SK-N-SH (cell line): ENCODE data around the gene CLASP1. TPM values are rescaled to one million over a fixed set of nuclear protein-coding genes. Genes with fewer than 3 reads are reported as not detected.

ENCODE experiments used
- CTCF ChIA-PET: fragments of 300-600, 350-600 bp; formaldehyde crosslinking; extraction: SDS; loops from one replicate; lab custom pipeline; 2021; lab: Yijun Ruan, JAX
- POLR2A ChIA-PET: fragments of 350-600 bp; sonication (Branson Sonifier 250); formaldehyde crosslinking; extraction: SDS; loops from one replicate; lab custom pipeline; 2020; ENCODE audit warnings: antibody characterized with exemption, inconsistent platforms; lab: Yijun Ruan, JAX
- DNase-seq: peaks from one replicate; pipeline ENCODE4 v3.0.0; 2012
- H2AFZ ChIP-seq: fragments of 200-600 bp; sonication (generic); 2 replicates; pipeline ENCODE4 v1.8.1; 2016; ENCODE audit warnings: antibody characterized with exemption, mild to moderate bottlenecking, low read depth
- H3F3A ChIP-seq: fragments of 200-600 bp; sonication (generic); replicated peaks from 2 replicates; pipeline ENCODE3; 2016; ENCODE audit warnings: antibody characterized with exemption, mild to moderate bottlenecking; ENCODE audit not compliant: insufficient read depth
- H3K27ac ChIP-seq, 2 experiments: fragments of 200-500 bp in 1 of 2; fragments of 200-600 bp in 1 of 2; sonication (Bioruptor generic) in 1 of 2; sonication (generic), shearing (Covaris generic) in 1 of 2; 2 replicates each; pipeline versions ENCODE4 v1.5.1 to v1.6.1; 2014 to 2016; ENCODE audit warnings: low read depth in 2 of 2, inconsistent platforms in 1 of 2, low read length in 1 of 2, mild to moderate bottlenecking in 1 of 2, mixed read lengths in 1 of 2
- H3K27me3 ChIP-seq: fragments of 200-600 bp; sonication (generic), shearing (Covaris generic); 2 replicates; pipeline ENCODE4 v1.6.1; 2016; ENCODE audit warnings: mixed run types; ENCODE audit not compliant: insufficient read depth
- H3K36me3 ChIP-seq, 2 experiments: fragments of 200-500 bp in 1 of 2; fragments of 200-600 bp in 1 of 2; sonication (Bioruptor generic) in 1 of 2; sonication (generic) in 1 of 2; replicated peaks in 1 of 2; 2 replicates each; pipeline versions ENCODE3 to v1.5.1; 2014 to 2016; ENCODE audit warnings: low read length in 1 of 2, mild to moderate bottlenecking in 1 of 2; ENCODE audit not compliant: insufficient read depth in 2 of 2, control insufficient read depth in 1 of 2
- H3K4me1 ChIP-seq, 2 experiments: fragments of 200-500 bp in 1 of 2; fragments of 200-600 bp in 1 of 2; sonication (Bioruptor generic) in 1 of 2; sonication (generic), shearing (Covaris generic) in 1 of 2; 2 replicates each; pipeline versions ENCODE4 v1.5.1 to v1.6.1; 2014 to 2016; ENCODE audit warnings: low read depth in 1 of 2, low read length in 1 of 2, mixed run types in 1 of 2; ENCODE audit not compliant: insufficient read depth in 2 of 2, control insufficient read depth in 1 of 2
- H3K4me2 ChIP-seq: fragments of 200-600 bp; sonication (generic), shearing (Covaris generic); 2 replicates; pipeline ENCODE4 v1.6.1; 2017; ENCODE audit warnings: mixed run types
- H3K4me3 ChIP-seq, 2 experiments: fragments of 200-500 bp in 1 of 2; fragments of 200-600 bp in 1 of 2; sonication (Bioruptor generic) in 1 of 2; sonication (generic), shearing (Covaris generic) in 1 of 2; 2 replicates each; pipeline versions ENCODE4 v1.5.1 to v1.8.1; 2014 to 2016; ENCODE audit warnings: low read depth in 2 of 2, inconsistent platforms in 1 of 2, low read length in 1 of 2, mild to moderate bottlenecking in 1 of 2, mixed read lengths in 1 of 2, moderate library complexity in 1 of 2
- H3K79me2 ChIP-seq: fragments of 200-600 bp; sonication (generic); 2 replicates; pipeline ENCODE4 v1.8.1; 2017; ENCODE audit warnings: mild to moderate bottlenecking; ENCODE audit not compliant: insufficient read depth
- H3K9ac ChIP-seq: fragments of 200-600 bp; sonication (generic); 2 replicates; pipeline ENCODE4 v1.6.1; 2017; ENCODE audit warnings: mixed run types
- H3K9me2 ChIP-seq: fragments of 200-600 bp; sonication (generic); 2 replicates; pipeline ENCODE4 v1.6.1; 2017; ENCODE audit warnings: mixed run types
- H3K9me3 ChIP-seq: fragments of 200-600 bp; sonication (generic); 2 replicates; pipeline ENCODE4 v1.6.1; 2017; ENCODE audit warnings: mixed run types, mild to moderate bottlenecking, moderate library complexity
- H4K20me1 ChIP-seq: fragments of 200-600 bp; sonication (generic); 2 replicates; pipeline ENCODE4 v1.6.1; 2017; ENCODE audit warnings: mild to moderate bottlenecking, mixed run types; ENCODE audit not compliant: insufficient read depth
- CHD2 ChIP-seq: fragments of 150-350 bp; IDR thresholded peaks from 2 replicates; pipeline ENCODE4 v1.6.1; 2018; ENCODE audit warnings: low read length; ENCODE audit not compliant: partially characterized antibody
- ELF1 ChIP-seq: IDR thresholded peaks from 2 replicates; pipeline ENCODE4 v1.4.0; 2012
- EZH2phosphoT487 ChIP-seq: fragments of 200-600 bp; sonication (generic); IDR thresholded peaks from 2 replicates; pipeline ENCODE4 v1.6.1; 2017; ENCODE audit warnings: low read depth, mixed run types, mild to moderate bottlenecking, antibody characterized with exemption, moderate library complexity, borderline replicate concordance
- FOSL2 ChIP-seq: IDR thresholded peaks from 2 replicates; pipeline ENCODE4 v1.4.0; 2012; ENCODE audit warnings: low read depth, mild to moderate bottlenecking, moderate library complexity, borderline replicate concordance
- FOXM1 ChIP-seq: IDR thresholded peaks from 2 replicates; pipeline ENCODE4 v1.4.0; 2012; ENCODE audit warnings: low read depth, mild to moderate bottlenecking
- GABPA ChIP-seq: IDR thresholded peaks from 2 replicates; pipeline ENCODE4 v1.4.0; 2012; ENCODE audit warnings: low read depth, mild to moderate bottlenecking
- MXI1 ChIP-seq: IDR thresholded peaks from 2 replicates; pipeline ENCODE4 v1.6.1; 2012; ENCODE audit warnings: mild to moderate bottlenecking, low read depth, low read length, improper control_type of control experiment
- NRF1 ChIP-seq: IDR thresholded peaks from 2 replicates; pipeline ENCODE4 v1.6.1; 2012; ENCODE audit warnings: low read depth, mild to moderate bottlenecking, low read length
- POLR2AphosphoS5 ChIP-seq: IDR thresholded peaks from 2 replicates; pipeline ENCODE4 v1.6.1; 2012; ENCODE audit warnings: low read depth, low read length
- RCOR1 ChIP-seq: fragments of 150-350 bp; IDR thresholded peaks from 2 replicates; pipeline ENCODE4 v1.6.1; 2017; ENCODE audit warnings: antibody characterized with exemption, low read length
- SIN3A ChIP-seq: IDR thresholded peaks from 2 replicates; pipeline ENCODE4 v1.6.1; 2012; ENCODE audit warnings: low read depth, mild to moderate bottlenecking, low read length, moderate library complexity, borderline replicate concordance
- TAF1 ChIP-seq: IDR thresholded peaks from 2 replicates; pipeline ENCODE4 v1.6.1; 2012; ENCODE audit warnings: low read depth, mild to moderate bottlenecking, low read length, moderate library complexity, borderline replicate concordance
- TEAD4 ChIP-seq: IDR thresholded peaks from 2 replicates; pipeline ENCODE4 v1.4.0; 2012; ENCODE audit warnings: mild to moderate bottlenecking, borderline replicate concordance; ENCODE audit not compliant: insufficient read depth
- WGBS: methylation state at CpG from one replicate; pipeline ENCODE4 v1.1.6; 2017; ENCODE audit warnings: low lambda C conversion rate; 5-methylcytosine and 5-hydroxymethylcytosine counted together
- polyA plus RNA-seq, 3 experiments: library from polyadenylated mRNA; depleted of rRNA; stranded (reverse); fragments of >200 nt; gene quantifications; 2 replicates each; pipeline ENCODE4 v1.2.3, GENCODE V29; 2012
- TF ChIP-seq, protein P1 (sequence below): fragments of 150-350 bp; IDR thresholded peaks from 2 replicates; pipeline ENCODE4 v1.6.1; 2016; ENCODE audit warnings: mild to moderate bottlenecking, low read depth, low read length
- TF ChIP-seq, protein P2 (sequence below): IDR thresholded peaks from 2 replicates; pipeline ENCODE4 v1.6.1; 2012; ENCODE audit warnings: mild to moderate bottlenecking, low read depth, low read length, moderate library complexity
- TF ChIP-seq, protein P3 (sequence below): IDR thresholded peaks from 2 replicates; pipeline ENCODE4 v1.4.0; 2012; ENCODE audit warnings: low read depth, borderline replicate concordance
- TF ChIP-seq, protein P4 (sequence below): fragments of 150-350 bp; IDR thresholded peaks from 2 replicates; pipeline ENCODE4 v1.6.1; 2017; ENCODE audit warnings: antibody characterized with exemption, low read length, low read depth, borderline replicate concordance
- TF ChIP-seq, protein P5 (sequence below): fragments of 200-600 bp; sonication (generic); IDR thresholded peaks from 2 replicates; pipeline ENCODE4 v1.6.1; 2017; ENCODE audit warnings: antibody characterized with exemption, mild to moderate bottlenecking, moderate library complexity

The CLASP1 gene
- polyA plus RNA-seq, 1 of the 3 experiments (the other 2 are of a cell fraction), result 4.9 TPM

DNA sequence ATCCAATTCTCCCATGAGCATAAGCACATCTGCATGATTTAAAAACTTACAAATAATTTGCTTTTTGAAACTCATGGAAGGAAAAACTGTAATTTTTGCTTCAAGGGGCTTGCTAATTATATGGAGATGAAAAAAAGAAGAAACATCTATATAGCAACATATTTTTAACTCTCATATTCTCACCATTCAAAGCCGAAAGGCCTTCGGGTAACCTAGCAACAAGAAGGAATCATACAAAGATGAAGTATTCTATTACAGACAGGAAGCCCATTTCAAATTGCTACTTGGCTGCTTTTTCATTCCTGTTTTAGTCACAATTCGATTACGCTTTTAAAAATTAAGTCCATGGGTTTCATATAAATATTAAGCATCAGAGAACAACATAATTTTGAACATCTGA lies 157.7 kb downstream of the CLASP1 start:
- POLR2A ChIA-PET, result no interaction called here
- H3K36me3 ChIP-seq, result peaks cover 0 to 6% of the 10 kb centered on the region in 2 experiments
- CTCF ChIA-PET, result interaction anchor here (0.9 to 1.3 kb wide), 2 partner anchors 9 to 39 kb away, joined by 3 read pairs; partner anchors contain the start of gene RNU4ATAC
- WGBS, result 85% methylated on average over 4 of the region's 4 CpGs
- no peaks in the 10 kb centered on the region for H3K9me2 ChIP-seq
- H3K9me3 ChIP-seq, result no peaks in the 10 kb centered on the region
- peaks cover 12 to 23% of the 10 kb centered on the region in 2 experiments; a peak in 3 of 4 replicates for H3K4me1 ChIP-seq
- H3K79me2 ChIP-seq, result peaks cover 47% of the 10 kb centered on the region; the same call in 1 of the 2 replicates
- TF ChIP-seq TEAD4 (no peak), FOXM1 (no peak), NRF1 (no peak), SIN3A (no peak), MXI1 (no peak), ELF1 (no peak), EZH2phosphoT487 (no peak), POLR2AphosphoS5 (no peak), RCOR1 (no peak), FOSL2 (no peak), CHD2 (no peak), TAF1 (no peak), GABPA (no peak)
- TF ChIP-seq, protein P1, sequence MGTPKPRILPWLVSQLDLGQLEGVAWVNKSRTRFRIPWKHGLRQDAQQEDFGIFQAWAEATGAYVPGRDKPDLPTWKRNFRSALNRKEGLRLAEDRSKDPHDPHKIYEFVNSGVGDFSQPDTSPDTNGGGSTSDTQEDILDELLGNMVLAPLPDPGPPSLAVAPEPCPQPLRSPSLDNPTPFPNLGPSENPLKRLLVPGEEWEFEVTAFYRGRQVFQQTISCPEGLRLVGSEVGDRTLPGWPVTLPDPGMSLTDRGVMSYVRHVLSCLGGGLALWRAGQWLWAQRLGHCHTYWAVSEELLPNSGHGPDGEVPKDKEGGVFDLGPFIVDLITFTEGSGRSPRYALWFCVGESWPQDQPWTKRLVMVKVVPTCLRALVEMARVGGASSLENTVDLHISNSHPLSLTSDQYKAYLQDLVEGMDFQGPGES, result no peak
- TF ChIP-seq, protein P2, sequence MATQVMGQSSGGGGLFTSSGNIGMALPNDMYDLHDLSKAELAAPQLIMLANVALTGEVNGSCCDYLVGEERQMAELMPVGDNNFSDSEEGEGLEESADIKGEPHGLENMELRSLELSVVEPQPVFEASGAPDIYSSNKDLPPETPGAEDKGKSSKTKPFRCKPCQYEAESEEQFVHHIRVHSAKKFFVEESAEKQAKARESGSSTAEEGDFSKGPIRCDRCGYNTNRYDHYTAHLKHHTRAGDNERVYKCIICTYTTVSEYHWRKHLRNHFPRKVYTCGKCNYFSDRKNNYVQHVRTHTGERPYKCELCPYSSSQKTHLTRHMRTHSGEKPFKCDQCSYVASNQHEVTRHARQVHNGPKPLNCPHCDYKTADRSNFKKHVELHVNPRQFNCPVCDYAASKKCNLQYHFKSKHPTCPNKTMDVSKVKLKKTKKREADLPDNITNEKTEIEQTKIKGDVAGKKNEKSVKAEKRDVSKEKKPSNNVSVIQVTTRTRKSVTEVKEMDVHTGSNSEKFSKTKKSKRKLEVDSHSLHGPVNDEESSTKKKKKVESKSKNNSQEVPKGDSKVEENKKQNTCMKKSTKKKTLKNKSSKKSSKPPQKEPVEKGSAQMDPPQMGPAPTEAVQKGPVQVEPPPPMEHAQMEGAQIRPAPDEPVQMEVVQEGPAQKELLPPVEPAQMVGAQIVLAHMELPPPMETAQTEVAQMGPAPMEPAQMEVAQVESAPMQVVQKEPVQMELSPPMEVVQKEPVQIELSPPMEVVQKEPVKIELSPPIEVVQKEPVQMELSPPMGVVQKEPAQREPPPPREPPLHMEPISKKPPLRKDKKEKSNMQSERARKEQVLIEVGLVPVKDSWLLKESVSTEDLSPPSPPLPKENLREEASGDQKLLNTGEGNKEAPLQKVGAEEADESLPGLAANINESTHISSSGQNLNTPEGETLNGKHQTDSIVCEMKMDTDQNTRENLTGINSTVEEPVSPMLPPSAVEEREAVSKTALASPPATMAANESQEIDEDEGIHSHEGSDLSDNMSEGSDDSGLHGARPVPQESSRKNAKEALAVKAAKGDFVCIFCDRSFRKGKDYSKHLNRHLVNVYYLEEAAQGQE, result no peak
- TF ChIP-seq, protein P3, sequence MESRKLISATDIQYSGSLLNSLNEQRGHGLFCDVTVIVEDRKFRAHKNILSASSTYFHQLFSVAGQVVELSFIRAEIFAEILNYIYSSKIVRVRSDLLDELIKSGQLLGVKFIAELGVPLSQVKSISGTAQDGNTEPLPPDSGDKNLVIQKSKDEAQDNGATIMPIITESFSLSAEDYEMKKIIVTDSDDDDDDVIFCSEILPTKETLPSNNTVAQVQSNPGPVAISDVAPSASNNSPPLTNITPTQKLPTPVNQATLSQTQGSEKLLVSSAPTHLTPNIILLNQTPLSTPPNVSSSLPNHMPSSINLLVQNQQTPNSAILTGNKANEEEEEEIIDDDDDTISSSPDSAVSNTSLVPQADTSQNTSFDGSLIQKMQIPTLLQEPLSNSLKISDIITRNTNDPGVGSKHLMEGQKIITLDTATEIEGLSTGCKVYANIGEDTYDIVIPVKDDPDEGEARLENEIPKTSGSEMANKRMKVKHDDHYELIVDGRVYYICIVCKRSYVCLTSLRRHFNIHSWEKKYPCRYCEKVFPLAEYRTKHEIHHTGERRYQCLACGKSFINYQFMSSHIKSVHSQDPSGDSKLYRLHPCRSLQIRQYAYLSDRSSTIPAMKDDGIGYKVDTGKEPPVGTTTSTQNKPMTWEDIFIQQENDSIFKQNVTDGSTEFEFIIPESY, result no peak
- TF ChIP-seq, protein P4, sequence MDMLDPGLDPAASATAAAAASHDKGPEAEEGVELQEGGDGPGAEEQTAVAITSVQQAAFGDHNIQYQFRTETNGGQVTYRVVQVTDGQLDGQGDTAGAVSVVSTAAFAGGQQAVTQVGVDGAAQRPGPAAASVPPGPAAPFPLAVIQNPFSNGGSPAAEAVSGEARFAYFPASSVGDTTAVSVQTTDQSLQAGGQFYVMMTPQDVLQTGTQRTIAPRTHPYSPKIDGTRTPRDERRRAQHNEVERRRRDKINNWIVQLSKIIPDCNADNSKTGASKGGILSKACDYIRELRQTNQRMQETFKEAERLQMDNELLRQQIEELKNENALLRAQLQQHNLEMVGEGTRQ, result no peak
- TF ChIP-seq, protein P5, sequence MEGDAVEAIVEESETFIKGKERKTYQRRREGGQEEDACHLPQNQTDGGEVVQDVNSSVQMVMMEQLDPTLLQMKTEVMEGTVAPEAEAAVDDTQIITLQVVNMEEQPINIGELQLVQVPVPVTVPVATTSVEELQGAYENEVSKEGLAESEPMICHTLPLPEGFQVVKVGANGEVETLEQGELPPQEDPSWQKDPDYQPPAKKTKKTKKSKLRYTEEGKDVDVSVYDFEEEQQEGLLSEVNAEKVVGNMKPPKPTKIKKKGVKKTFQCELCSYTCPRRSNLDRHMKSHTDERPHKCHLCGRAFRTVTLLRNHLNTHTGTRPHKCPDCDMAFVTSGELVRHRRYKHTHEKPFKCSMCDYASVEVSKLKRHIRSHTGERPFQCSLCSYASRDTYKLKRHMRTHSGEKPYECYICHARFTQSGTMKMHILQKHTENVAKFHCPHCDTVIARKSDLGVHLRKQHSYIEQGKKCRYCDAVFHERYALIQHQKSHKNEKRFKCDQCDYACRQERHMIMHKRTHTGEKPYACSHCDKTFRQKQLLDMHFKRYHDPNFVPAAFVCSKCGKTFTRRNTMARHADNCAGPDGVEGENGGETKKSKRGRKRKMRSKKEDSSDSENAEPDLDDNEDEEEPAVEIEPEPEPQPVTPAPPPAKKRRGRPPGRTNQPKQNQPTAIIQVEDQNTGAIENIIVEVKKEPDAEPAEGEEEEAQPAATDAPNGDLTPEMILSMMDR, result no peak
- no peaks in the 10 kb centered on the region for H3K27me3 ChIP-seq
- peak overlapping the region in 1 of 2 experiments; percentile 45; a peak in 2 of 4 replicates for H3K27ac ChIP-seq
- H3K4me3 ChIP-seq, result no peak overlapping the region
- H2AFZ ChIP-seq, result no peak overlapping the region
- no peak overlapping the region for H3K4me2 ChIP-seq
- no peak overlapping the region for H3K9ac ChIP-seq
- no peaks in the 10 kb centered on the region for H4K20me1 ChIP-seq
- DNase-seq, result peak; percentile 28
- no peaks in the 10 kb centered on the region for H3F3A ChIP-seq
